GM23248 (cell line): Measurements from ENCODE around the gene ASCL5.

Experiments used
- EZH2 ChIP-seq: fragments of 200-600 bp; sonication (generic); IDR thresholded peaks from 2 replicates; pipeline ENCODE4 v1.6.1; 2018; ENCODE audit warnings: antibody characterized with exemption, mild to moderate bottlenecking; ENCODE audit not compliant: insufficient read depth, poor library complexity, severe bottlenecking
- EZH2phosphoT487 ChIP-seq: fragments of 200-600 bp; sonication (generic); IDR thresholded peaks from 2 replicates; pipeline ENCODE4 v1.6.1; 2018; ENCODE audit warnings: antibody characterized with exemption, moderate library complexity, mild to moderate bottlenecking, low read depth; ENCODE audit not compliant: insufficient read depth

- no peak for TF ChIP-seq EZH2phosphoT487
- TF ChIP-seq EZH2 = no peak
Measured at GRCh38 chr1:201096977-201097856, 29.8 kb downstream of the ASCL5 start.
